H1 (cell line): Measurements from ENCODE around the gene TTC28. TPM values are rescaled to one million over a fixed set of nuclear protein-coding genes. Genes with fewer than 3 reads are reported as not detected.

Experiments used
- CTCF ChIA-PET: fragments of 300-600 bp; sonication (Branson Sonifier 250); formaldehyde crosslinking; loops from one replicate; lab custom pipeline; 2021; ENCODE audit not compliant: partially characterized antibody; lab: Charles Lee
- POLR2A ChIA-PET: fragments of 300-600 bp; sonication (Branson Sonifier 250); formaldehyde crosslinking; loops from one replicate; lab custom pipeline; 2021; ENCODE audit warnings: inconsistent platforms; ENCODE audit not compliant: partially characterized antibody; lab: Charles Lee
- DNase-seq, 2 experiments: peaks; one replicate each; pipeline versions ENCODE4 v3.0.0 to v3.0.0-alpha.2; 2010 to 2022; ENCODE audit warnings: low spot score in 2 of 2, low read depth in 1 of 2, mixed read lengths in 1 of 2
- FAIRE-seq: peaks from 2 replicates; lab custom pipeline; 2011; peaks lifted over from hg19 to GRCh38; lab: Jason Lieb, UNC
- H2AFZ ChIP-seq: 2 replicates; pipeline ENCODE4 v1.8.1; 2012; ENCODE audit warnings: low read length, inconsistent platforms
- H2AK5ac ChIP-seq: 2 replicates; pipeline ENCODE4 v1.6.1; 2013; ENCODE audit warnings: low read depth, low read length
- H2BK120ac ChIP-seq: replicated peaks from 2 replicates; pipeline ENCODE3; 2013; ENCODE audit warnings: low read depth, low read length, inconsistent platforms
- H2BK12ac ChIP-seq: 2 replicates; pipeline ENCODE4 v1.6.1; 2013; ENCODE audit warnings: low read depth, low read length
- H2BK15ac ChIP-seq: 2 replicates; pipeline ENCODE4 v1.6.1; 2013; ENCODE audit warnings: low read length
- H2BK20ac ChIP-seq: 2 replicates; pipeline ENCODE4 v1.6.1; 2013; ENCODE audit warnings: low read length
- H2BK5ac ChIP-seq: 2 replicates; pipeline ENCODE4 v1.6.1; 2013; ENCODE audit warnings: low read depth, low read length
- H3K14ac ChIP-seq: 2 replicates; pipeline ENCODE4 v1.6.1; 2013; ENCODE audit warnings: inconsistent platforms; ENCODE audit not compliant: insufficient read length
- H3K18ac ChIP-seq: 2 replicates; pipeline ENCODE4 v1.6.1; 2013; ENCODE audit warnings: low read length; ENCODE audit errors: extremely low read depth
- H3K23ac ChIP-seq: 2 replicates; pipeline ENCODE4 v1.6.1; 2013; ENCODE audit warnings: inconsistent platforms; ENCODE audit not compliant: insufficient read length
- H3K23me2 ChIP-seq: 2 replicates; pipeline ENCODE4 v1.6.1; 2013; ENCODE audit warnings: low read depth, low read length
- H3K27ac ChIP-seq: 2 replicates; pipeline ENCODE4 v1.6.1; 2011; ENCODE audit warnings: low read depth, low read length, inconsistent platforms
- H3K27me3 ChIP-seq, 4 experiments: replicated peaks in 1 of 4; 1 replicate in 1 of 4; 2 replicates in 3 of 4; pipeline versions ENCODE4 v1.6.1 to v1.8.1; 2011 to 2013; ENCODE audit warnings: low read length in 3 of 4, mild to moderate bottlenecking in 3 of 4, inconsistent platforms in 2 of 4, mixed read lengths in 2 of 4, moderate library complexity in 1 of 4; ENCODE audit not compliant: control insufficient read depth in 3 of 4, insufficient read depth in 3 of 4; ENCODE audit errors: extremely low read depth in 1 of 4
- H3K36me3 ChIP-seq, 4 experiments: 2 replicates each; pipeline versions ENCODE4 v1.6.1 to v1.8.1; 2011 to 2013; ENCODE audit warnings: mild to moderate bottlenecking in 4 of 4, low read length in 3 of 4, moderate library complexity in 2 of 4, control low read depth in 1 of 4, inconsistent platforms in 1 of 4; ENCODE audit not compliant: insufficient read depth in 4 of 4, control insufficient read depth in 2 of 4
- H3K4ac ChIP-seq: replicated peaks from 2 replicates; pipeline ENCODE3; 2013; ENCODE audit warnings: low read length, low read depth, mixed read lengths, inconsistent platforms; ENCODE audit not compliant: insufficient read length
- H3K4me1 ChIP-seq, 4 experiments: replicated peaks in 1 of 4; 1 replicate in 1 of 4; 2 replicates in 3 of 4; pipeline versions ENCODE4 v1.6.1 to v1.8.1; 2011 to 2013; ENCODE audit warnings: low read length in 3 of 4, inconsistent platforms in 2 of 4, mixed read lengths in 1 of 4; ENCODE audit not compliant: insufficient read depth in 4 of 4, control insufficient read depth in 3 of 4
- H3K4me2 ChIP-seq, 2 experiments: 2 replicates each; pipeline versions ENCODE4 v1.6.1 to v1.8.1; 2011 to 2013; ENCODE audit warnings: low read depth in 2 of 2, low read length in 2 of 2, control low read depth in 1 of 2, inconsistent platforms in 1 of 2, mild to moderate bottlenecking in 1 of 2; ENCODE audit not compliant: insufficient read depth in 1 of 2
- H3K4me3 ChIP-seq, 4 experiments: fragments of 200-600, 300-600 bp in 1 of 4; sonication (generic), shearing (Covaris generic), sonication (Bioruptor Twin) in 1 of 4; 2 replicates each; pipeline versions ENCODE4 v1.5.1 to v1.8.1; 2011 to 2016; ENCODE audit warnings: low read length in 4 of 4, low read depth in 3 of 4, control low read depth in 2 of 4, inconsistent platforms in 2 of 4, mild to moderate bottlenecking in 2 of 4, mixed read lengths in 1 of 4, moderate library complexity in 1 of 4; ENCODE audit not compliant: insufficient read depth in 2 of 4; ENCODE audit errors: extremely low read depth in 1 of 4
- H3K56ac ChIP-seq: replicated peaks from 2 replicates; pipeline ENCODE3; 2013; ENCODE audit warnings: low read depth, mild to moderate bottlenecking, mixed read lengths, low read length, inconsistent platforms; ENCODE audit not compliant: insufficient read length
- H3K79me1 ChIP-seq: 2 replicates; pipeline ENCODE4 v1.6.1; 2013; ENCODE audit warnings: low read depth, low read length, control low read depth
- H3K79me2 ChIP-seq, 2 experiments: 2 replicates each; pipeline versions ENCODE4 v1.6.1 to v1.8.1; 2012 to 2013; ENCODE audit warnings: low read length in 2 of 2, mild to moderate bottlenecking in 2 of 2, inconsistent platforms in 1 of 2; ENCODE audit not compliant: insufficient read depth in 2 of 2, control insufficient read depth in 1 of 2
- H3K9ac ChIP-seq, 4 experiments: replicated peaks in 1 of 4; 1 replicate in 1 of 4; 2 replicates in 3 of 4; pipeline versions ENCODE4 v1.6.1 to v1.8.1; 2011 to 2013; ENCODE audit warnings: low read depth in 3 of 4, low read length in 3 of 4, control low read depth in 2 of 4, mild to moderate bottlenecking in 2 of 4, moderate library complexity in 2 of 4, inconsistent platforms in 1 of 4; ENCODE audit errors: extremely low read depth in 1 of 4
- H3K9me3 ChIP-seq, 2 experiments: 2 replicates each; pipeline versions ENCODE4 v1.6.1 to v1.8.1; 2012 to 2013; ENCODE audit warnings: mild to moderate bottlenecking in 2 of 2, moderate library complexity in 2 of 2, control low read depth in 1 of 2, inconsistent platforms in 1 of 2, low read depth in 1 of 2, low read length in 1 of 2, mixed read lengths in 1 of 2; ENCODE audit not compliant: insufficient read depth in 2 of 2
- H4K20me1 ChIP-seq, 2 experiments: replicated peaks in 1 of 2; 2 replicates each; pipeline versions ENCODE3 to v1.8.1; 2011 to 2013; ENCODE audit warnings: inconsistent platforms in 2 of 2, low read length in 2 of 2, mild to moderate bottlenecking in 1 of 2; ENCODE audit not compliant: insufficient read depth in 2 of 2, control insufficient read depth in 1 of 2
- H4K5ac ChIP-seq: 2 replicates; pipeline ENCODE4 v1.6.1; 2013; ENCODE audit warnings: low read length, low read depth, mixed read lengths, inconsistent platforms; ENCODE audit not compliant: insufficient read length
- H4K8ac ChIP-seq: 2 replicates; pipeline ENCODE4 v1.8.0; 2013; ENCODE audit warnings: mild to moderate bottlenecking, moderate library complexity, low read length, inconsistent platforms; ENCODE audit not compliant: insufficient read depth; ENCODE audit errors: extremely low read depth
- H4K91ac ChIP-seq: replicated peaks from 2 replicates; pipeline ENCODE3; 2013; ENCODE audit warnings: low read length, mixed read lengths, inconsistent platforms; ENCODE audit not compliant: insufficient read length
- CHD1 ChIP-seq: IDR thresholded peaks from 2 replicates; pipeline ENCODE4 v1.6.1; 2012; ENCODE audit warnings: low read depth, low read length, improper control_type of control experiment
- FOSL1 ChIP-seq: IDR thresholded peaks from 2 replicates; pipeline ENCODE4 v1.6.1; 2011; ENCODE audit warnings: mild to moderate bottlenecking, low read depth, low read length, moderate library complexity; ENCODE audit not compliant: insufficient read depth
- GTF2F1 ChIP-seq: IDR thresholded peaks from 2 replicates; pipeline ENCODE4 v1.6.1; 2012; ENCODE audit warnings: low read depth, low read length, improper control_type of control experiment, borderline replicate concordance
- JUN ChIP-seq: IDR thresholded peaks from 2 replicates; pipeline ENCODE4 v1.6.1; 2011; ENCODE audit warnings: low read depth, mild to moderate bottlenecking, improper control_type of control experiment, low read length
- KDM4A ChIP-seq: IDR thresholded peaks from one replicate; pipeline ENCODE4 v1.7.1; 2012; ENCODE audit warnings: low read depth, mild to moderate bottlenecking, moderate library complexity, low read length, inconsistent platforms; ENCODE audit not compliant: severe bottlenecking
- POLR2AphosphoS5 ChIP-seq: IDR thresholded peaks from 2 replicates; pipeline ENCODE4 v1.6.1; 2011; ENCODE audit warnings: low read depth, low read length
- POU5F1 ChIP-seq: IDR thresholded peaks from 2 replicates; pipeline ENCODE4 v1.6.1; 2011; ENCODE audit warnings: low read depth, mild to moderate bottlenecking, low read length, moderate library complexity
- RBBP5 ChIP-seq: IDR thresholded peaks from 2 replicates; pipeline ENCODE4 v1.7.1; 2012; ENCODE audit warnings: low read depth, mild to moderate bottlenecking, inconsistent platforms, low read length, moderate library complexity, borderline replicate concordance
- TEAD4 ChIP-seq: IDR thresholded peaks from 2 replicates; pipeline ENCODE4 v1.6.1; 2012; ENCODE audit warnings: low read depth, low read length, inconsistent platforms, mixed read lengths
- YY1 ChIP-seq: IDR thresholded peaks from 2 replicates; pipeline ENCODE4 v1.6.1; 2011; ENCODE audit warnings: low read depth, mild to moderate bottlenecking, low read length
- WGBS, 2 experiments: shearing (Covaris generic) in 1 of 2; methylation state at CpG; one replicate each; pipeline versions ENCODE4 v1.1.6 to v1.1.7; 2013 to 2015; ENCODE audit warnings: low lambda C conversion rate in 2 of 2, mixed read lengths in 2 of 2, inconsistent platforms in 1 of 2, low coverage in 1 of 2, missing lambda C conversion rate in 1 of 2; ENCODE audit not compliant: insufficient replicate concordance in 2 of 2, insufficient coverage in 1 of 2, insufficient read length in 1 of 2; ENCODE audit errors: extremely low coverage in 1 of 2, missing lambda C conversion rate in 1 of 2; 5-methylcytosine and 5-hydroxymethylcytosine counted together
- polyA plus RNA-seq, 7 experiments: library from polyadenylated mRNA; depleted of rRNA in 3 of 7; stranded (reverse) in 5 of 7; unstranded in 2 of 7; fragments of >200 nt in 5 of 7; fragments of 200-250 nt in 2 of 7; gene quantifications; 1 replicate in 5 of 7; 2 replicates in 1 of 7; 4 replicates in 1 of 7; pipeline versions ENCODE4 v1.2.1 to v1.2.3, GENCODE V29; 2011 to 2013; ENCODE audit warnings: missing spikeins in 2 of 7, mixed read lengths in 2 of 7
- total RNA-seq: library from RNA; stranded (reverse); fragmentation: NEBNext Ultra II Directional; extraction: Animal tissue kit (Norgen Biotek cat#: 25700); gene quantifications from 2 replicates; pipeline ENCODE4 v1.2.1, GENCODE V29; 2021

Gene TTC28
- total and polyA plus RNA-seq, 2 of the 8 experiments (the other 6 are each of a cell fraction or from before 2014, with no cell fraction given): 2.6 to 12.6 TPM

GRCh38 chr22:27975381-27976013 lies 704.1 kb downstream of the TTC28 start:
- no peak overlapping the region for H2BK20ac ChIP-seq
- no peak overlapping the region for H3K4ac ChIP-seq
- H3K23ac ChIP-seq: no peak overlapping the region
- no peak for TF ChIP-seq TEAD4
- no peak for TF ChIP-seq POU5F1
- TF ChIP-seq KDM4A: no peak
- no peak for TF ChIP-seq CHD1
- no peak for TF ChIP-seq RBBP5
- no peak for TF ChIP-seq POLR2AphosphoS5
- TF ChIP-seq JUN: no peak
- TF ChIP-seq FOSL1: no peak
- no peak for TF ChIP-seq GTF2F1
- TF ChIP-seq YY1: no peak
- H3K79me1 ChIP-seq: no peaks in the 10 kb centered on the region
- H3K56ac ChIP-seq: no peak overlapping the region
- no peaks in the 10 kb centered on the region for H4K20me1 ChIP-seq
- no peak overlapping the region for H3K27ac ChIP-seq
- H2BK12ac ChIP-seq: no peak overlapping the region
- POLR2A ChIA-PET: interaction anchor here (0.7 kb wide), 1 partner anchor 13 kb away, joined by 3 read pairs; no protein-coding TSS in a partner anchor
- H2BK5ac ChIP-seq: no peak overlapping the region
- H3K4me2 ChIP-seq: no peak overlapping the region
- H4K5ac ChIP-seq: no peak overlapping the region
- DNase-seq: no peak
- peaks cover 0 to 7% (median 1%) of the 10 kb centered on the region in 4 experiments; a peak in 4 of 7 replicates for H3K4me1 ChIP-seq
- WGBS, 2 experiments: 88% methylated on average over 16 of the region's 16 CpGs; no CpG with 5 or more reads in 1 of the 2 experiments
- no peaks in the 10 kb centered on the region; the same call in 1 of the 2 replicates for H3K23me2 ChIP-seq
- H3K4me3 ChIP-seq: no peak overlapping the region
- H3K36me3 ChIP-seq: no peaks in the 10 kb centered on the region
- no peak overlapping the region for H2BK120ac ChIP-seq
- no peak overlapping the region for H2AK5ac ChIP-seq
- no peak overlapping the region for H3K18ac ChIP-seq
- H3K79me2 ChIP-seq: no peaks in the 10 kb centered on the region
- H4K91ac ChIP-seq: no peak overlapping the region
- CTCF ChIA-PET: interaction anchor here (0.6 kb wide), 1 partner anchor 20 kb away, joined by 3 read pairs; no protein-coding TSS in a partner anchor
- no peak for FAIRE-seq
- H2AFZ ChIP-seq: no peak overlapping the region
- no peak overlapping the region for H3K9ac ChIP-seq
- no peaks in the 10 kb centered on the region for H3K27me3 ChIP-seq
- no peaks in the 10 kb centered on the region for H3K9me3 ChIP-seq
- no peak overlapping the region for H3K14ac ChIP-seq
- no peak overlapping the region for H2BK15ac ChIP-seq
- no peak overlapping the region for H4K8ac ChIP-seq
